H1 (cell line): Measurements from ENCODE around the gene ARHGEF26.

Experiments
- BRCA1 ChIP-seq: IDR thresholded peaks from 2 replicates; pipeline ENCODE4 v1.6.1; 2012; ENCODE audit warnings: low read depth, low read length, improper control_type of control experiment
- CBX8 ChIP-seq: fragments of 300-800, 300-1000 bp; sonication (generic); IDR thresholded peaks from 2 replicates; pipeline ENCODE4 v1.7.1; 2016; ENCODE audit warnings: low read depth, low read length, borderline replicate concordance
- CTCF ChIP-seq, 3 experiments: IDR thresholded peaks; 1 replicate in 2 of 3; 2 replicates in 1 of 3; pipeline versions ENCODE4 v1.5.1 to v1.6.1; 2011; ENCODE audit warnings: low read length in 3 of 3, mild to moderate bottlenecking in 3 of 3, inconsistent platforms in 2 of 3, low read depth in 1 of 3, moderate library complexity in 1 of 3; ENCODE audit not compliant: insufficient read depth in 1 of 3; ENCODE audit errors: control extremely low read depth in 1 of 3
- EP300 ChIP-seq, 2 experiments: IDR thresholded peaks; 1 replicate in 1 of 2; 2 replicates in 1 of 2; pipeline ENCODE4 v1.6.1; 2011 to 2012; ENCODE audit warnings: low read depth in 2 of 2, low read length in 2 of 2, mild to moderate bottlenecking in 2 of 2, borderline replicate concordance in 1 of 2, inconsistent platforms in 1 of 2, moderate library complexity in 1 of 2
- EZH2 ChIP-seq: fragments of 200-600 bp; sonication (generic); IDR thresholded peaks from 2 replicates; pipeline ENCODE4 v1.7.1; 2012; ENCODE audit warnings: low read depth, mild to moderate bottlenecking, moderate library complexity, low read length, inconsistent platforms; ENCODE audit not compliant: severe bottlenecking
- MAFK ChIP-seq: IDR thresholded peaks from 2 replicates; pipeline ENCODE4 v1.6.1; 2012; ENCODE audit warnings: low read depth, mild to moderate bottlenecking, improper control_type of control experiment, low read length
- POLR2AphosphoS5 ChIP-seq: IDR thresholded peaks from 2 replicates; pipeline ENCODE4 v1.6.1; 2011; ENCODE audit warnings: low read depth, low read length
- SIRT6 ChIP-seq: IDR thresholded peaks from one replicate; pipeline ENCODE4 v1.7.1; 2012; ENCODE audit warnings: low read length, inconsistent platforms
- USF2 ChIP-seq: IDR thresholded peaks from 2 replicates; pipeline ENCODE4 v1.6.1; 2011; ENCODE audit warnings: low read length, improper control_type of control experiment
- YY1 ChIP-seq: IDR thresholded peaks from 2 replicates; pipeline ENCODE4 v1.6.1; 2011; ENCODE audit warnings: low read depth, mild to moderate bottlenecking, low read length

- TF ChIP-seq CBX8: no peak
- no peak for TF ChIP-seq EZH2
- no peak for TF ChIP-seq EP300 (IDR thresholded peaks at IDR 0.05; ENCODE audit: borderline replicate concordance in 1 of 2, low read depth in 2 of 2, low read length in 2 of 2)
- TF ChIP-seq MAFK: no peak
- TF ChIP-seq BRCA1: no peak
- no peak for TF ChIP-seq USF2
- TF ChIP-seq YY1: no peak
- TF ChIP-seq CTCF (IDR thresholded peaks at IDR 0.05; ENCODE audit: control extremely low read depth in 1 of 3, insufficient read depth in 1 of 3, low read depth in 1 of 3, low read length in 3 of 3): no peak
- no peak for TF ChIP-seq POLR2AphosphoS5
- no peak for TF ChIP-seq SIRT6
Measured at GRCh38 chr3:154220462-154220861, 99.3 kb downstream of the ARHGEF26 start.
